Omental fat pad (tissue), 4 donors: ENCODE data around the gene EIF2A. TPM values are rescaled to one million over a fixed set of nuclear protein-coding genes. Genes with fewer than 3 reads are reported as not detected.

Experiments
- ATAC-seq: fragments of 150-250 bp; one replicate; pipeline ENCODE4 v1.9.1; 2016; ENCODE audit warnings: mild to moderate bottlenecking, moderate library complexity; ENCODE audit not compliant: low FRiP score
- DNase-seq: peaks from one replicate; pipeline ENCODE4 v3.0.0-alpha.2; 2019; ENCODE audit warnings: low spot score
- CTCF ChIP-seq, 3 donors: fragments of 450-650 bp; IDR thresholded peaks; one replicate each; pipeline ENCODE4 v1.5.1; 2016 to 2017; ENCODE audit warnings: antibody characterized with exemption in 3 of 3, mild to moderate bottlenecking in 3 of 3, moderate library complexity in 2 of 3
- total RNA-seq, 4 donors: library from RNA; depleted of rRNA; stranded (reverse); fragments of >200 nt; gene quantifications; one replicate each; pipeline ENCODE4 v1.1.0, GENCODE V29; 2016

Gene EIF2A
- total RNA-seq, 4 donors from 2014 or later: 134 to 164 (median 155) TPM

GRCh38 chr3:150623945-150624344 lies 77.4 kb downstream of the EIF2A start:
- DNase-seq: no peak
- ATAC-seq: no peak
- TF ChIP-seq CTCF (IDR thresholded peaks at IDR 0.05): no peak

GRCh38 chr3:150626148-150626930 lies 79.8 kb downstream of the EIF2A start:
- no peak for TF ChIP-seq CTCF (IDR thresholded peaks at IDR 0.05)
- DNase-seq (no peak), ATAC-seq (no peak)

DNA sequence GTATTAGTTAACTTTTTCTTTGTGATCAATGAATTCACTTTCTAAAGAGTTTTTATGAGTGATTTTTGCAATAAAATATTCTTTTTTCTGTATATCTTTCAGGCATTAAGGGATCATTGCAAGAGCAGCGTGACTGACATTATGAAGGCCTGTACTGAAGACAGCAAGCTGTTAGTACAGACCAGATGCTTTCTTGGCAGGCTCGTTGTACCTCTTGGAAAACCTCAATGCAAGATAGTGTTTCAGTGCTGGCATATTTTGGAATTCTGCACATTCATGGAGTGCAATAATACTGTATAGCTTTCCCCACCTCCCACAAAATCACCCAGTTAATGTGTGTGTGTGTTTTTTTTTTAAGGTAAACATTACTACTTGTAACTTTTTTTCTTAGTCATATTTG lies 81.0 kb downstream of the EIF2A start:
- TF ChIP-seq CTCF (IDR thresholded peaks at IDR 0.05): no peak

DNA sequence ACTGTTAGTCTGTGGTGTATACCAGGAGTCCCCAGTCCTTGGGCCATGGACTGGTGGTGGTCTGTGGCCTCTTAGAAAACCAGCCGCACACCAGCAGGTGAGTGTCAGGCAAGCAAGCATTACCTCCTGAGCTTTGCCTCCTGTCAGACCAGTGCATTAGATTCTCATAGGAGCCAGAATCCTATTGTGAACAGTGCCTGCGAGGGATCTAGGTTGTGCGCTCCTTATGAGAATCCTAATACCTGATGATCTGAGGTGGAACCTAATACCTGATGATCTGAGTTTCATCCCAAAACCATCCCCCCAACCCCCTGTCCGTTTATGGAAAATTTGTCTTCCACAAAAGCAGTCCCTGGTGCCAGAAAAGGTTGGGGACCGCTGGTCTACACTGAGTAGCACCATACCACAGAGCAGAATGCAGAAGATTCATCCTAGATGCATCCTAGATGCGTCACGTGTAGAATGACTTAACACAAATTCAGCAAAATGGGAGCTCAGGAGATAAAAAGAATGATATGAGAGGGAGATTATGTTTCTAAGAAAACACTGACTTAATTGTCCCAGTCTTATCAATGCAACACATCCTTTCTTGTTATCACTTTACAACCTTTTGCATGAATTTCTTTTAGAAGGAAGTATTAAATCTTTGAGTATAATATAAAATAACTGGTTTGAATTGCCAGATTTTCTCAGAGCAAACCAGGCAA lies 85.1 kb downstream of the EIF2A start:
- TF ChIP-seq CTCF (IDR thresholded peaks at IDR 0.05): no peak
- no peak for ATAC-seq
- no peak for DNase-seq

More for the DNA sequence above, 81.0 kb downstream of the EIF2A start:
- ATAC-seq (no peak), DNase-seq (no peak)

DNA sequence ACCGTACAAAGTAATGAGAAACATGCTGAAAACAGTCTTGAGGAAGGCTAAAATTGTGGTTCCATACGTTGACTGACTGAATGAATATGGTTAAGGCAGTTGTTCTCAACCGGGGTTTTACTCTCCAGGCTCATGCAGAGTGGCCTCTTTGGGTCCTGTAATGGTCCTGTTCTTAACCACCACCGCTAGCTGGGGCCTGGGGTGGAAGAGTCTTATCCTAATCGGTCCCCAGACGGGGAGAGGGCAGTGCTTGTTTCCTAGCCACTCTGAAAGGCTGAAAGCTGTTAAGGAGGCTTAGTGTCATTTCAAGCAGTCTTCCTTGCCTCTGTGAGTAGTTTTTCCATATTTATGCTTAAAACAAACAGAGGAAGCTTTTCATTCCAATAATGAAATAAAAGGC lies 88.5 kb downstream of the EIF2A start:
- ATAC-seq: no peak
- DNase-seq: no peak
- no peak for TF ChIP-seq CTCF (IDR thresholded peaks at IDR 0.05)

- ATAC-seq (no peak), DNase-seq (no peak)
- no peak for TF ChIP-seq CTCF (IDR thresholded peaks at IDR 0.05)
Observed at GRCh38 chr3:150635526-150635925, 88.9 kb downstream of the EIF2A start.

Other genes with a start within 250 kb of the EIF2A start
- gene TSC22D2, start 138.5 kb upstream of the EIF2A start, total RNA-seq: 10 to 100 TPM; 15.8 to 66.2 (median 22.9) TPM
- gene SERP1, start 291 bp upstream of the EIF2A start, total RNA-seq: 100 to 1,000 TPM; 221 to 403 (median 303) TPM
- gene SELENOT, start 56.5 kb downstream of the EIF2A start, total RNA-seq: 100 to 1,000 TPM; 107 to 164 (median 142) TPM
- gene ERICH6, start 157.1 kb downstream of the EIF2A start, total RNA-seq: not detected
- gene SIAH2, start 216.4 kb downstream of the EIF2A start, total RNA-seq: 10 to 100 TPM; 30.6 to 45.3 (median 32.1) TPM